ENCODE results near the gene SLC26A6. TPM values are rescaled to one million over a fixed set of nuclear protein-coding genes. Genes with fewer than 3 reads are reported as not detected.
A peak's percentile ranks its signal among the peaks of the same experiment; 100 is the strongest.

Gene SLC26A6
- total and polyA plus RNA-seq, 7 donors, result 4.5 to 13.0 (median 6.2) TPM

- intact Hi-C loops (cut with DNase I), result loop anchor here in 1 of 2 donors (2.0 kb wide), 1 partner anchor 26 kb away; no protein-coding TSS in a partner anchor
- 85 to 90% (median 86%) methylated on average over 20 to 21 of the region's 21 CpGs for WGBS, 3 donors
- TF ChIP-seq CTCF (IDR thresholded peaks at IDR 0.05), result no peak
- Histone ChIP-seq H3K9me3 (no peaks in the 10 kb centered on the region), H3K4me1 (peaks cover 33% of the 10 kb centered on the region), H3K36me3 (ENCODE audit: insufficient read depth in 1 of 2, low read depth in 1 of 2) (peaks cover 0 to 5% of the 10 kb centered on the region in 2 donors), H3K4me3 (no peak overlapping the region), H3K27ac (no peak overlapping the region), H3K27me3 (ENCODE audit: insufficient read depth in 3 of 3, low read length in 2 of 3) (no peaks in the 10 kb centered on the region)
- ATAC-seq (peak in 1 of 4 donors; percentile 31), DNase-seq (no peak)
Observed at GRCh38 chr3:48592519-48593087, 42.7 kb downstream of the SLC26A6 start.

GRCh38 chr3:48591886-48592518, 43.3 kb downstream of the SLC26A6 start:
- Histone ChIP-seq H3K9me3 (no peaks in the 10 kb centered on the region), H3K27me3 (ENCODE audit: insufficient read depth in 3 of 3, low read length in 2 of 3) (no peaks in the 10 kb centered on the region), H3K4me3 (no peak overlapping the region), H3K36me3 (ENCODE audit: insufficient read depth in 1 of 2, low read depth in 1 of 2) (peaks cover 0 to 11% of the 10 kb centered on the region in 2 donors), H3K4me1 (peaks cover 27% of the 10 kb centered on the region), H3K27ac (no peak overlapping the region)
- TF ChIP-seq CTCF (IDR thresholded peaks at IDR 0.05), result no peak
- WGBS, 3 donors, result 92 to 93% (median 92%) methylated on average over 22 of the region's 22 CpGs
- intact Hi-C loops (cut with DNase I), result loop anchor here in 1 of 2 donors (2.0 kb wide), 1 partner anchor 25 kb away; no protein-coding TSS in a partner anchor
- ATAC-seq, result no peak
- DNase-seq, result no peak

- no peaks in the 10 kb centered on the region for H3K9me3 ChIP-seq
- H3K4me3 ChIP-seq, result no peak overlapping the region
- intact Hi-C loops (cut with DNase I), result no loop called here
- H3K4me1 ChIP-seq, result peaks cover 23% of the 10 kb centered on the region
- 92 to 93% (median 92%) methylated on average over 13 to 14 of the region's 14 CpGs for WGBS, 3 donors
- H3K27ac ChIP-seq, result no peak overlapping the region
- H3K36me3 ChIP-seq (ENCODE audit: insufficient read depth in 1 of 2, low read depth in 1 of 2), result peaks cover 0 to 14% of the 10 kb centered on the region in 2 donors
- no peak for TF ChIP-seq CTCF (IDR thresholded peaks at IDR 0.05)
- no peaks in the 10 kb centered on the region for H3K27me3 ChIP-seq (ENCODE audit: insufficient read depth in 3 of 3, low read length in 2 of 3)
- ATAC-seq, result no peak
- no peak for DNase-seq
Observed at GRCh38 chr3:48591436-48591835, 43.8 kb downstream of the SLC26A6 start.

- intact Hi-C loops (cut with DNase I), result no loop called here
- ATAC-seq, result no peak
Observed at GRCh38 chr3:48588230-48588629, 47.0 kb downstream of the SLC26A6 start.

More at GRCh38 chr3:48588230-48588629, 47.0 kb downstream of the SLC26A6 start:
- peaks cover 0 to 37% of the 10 kb centered on the region in 2 donors for H3K36me3 ChIP-seq (ENCODE audit: insufficient read depth in 1 of 2, low read depth in 1 of 2)
- no peak for DNase-seq
- H3K4me1 ChIP-seq, result no peaks in the 10 kb centered on the region
- no peaks in the 10 kb centered on the region for H3K27me3 ChIP-seq (ENCODE audit: insufficient read depth in 3 of 3, low read length in 2 of 3)
- no peak overlapping the region for H3K27ac ChIP-seq
- TF ChIP-seq CTCF (IDR thresholded peaks at IDR 0.05), result no peak
- H3K4me3 ChIP-seq, result no peak overlapping the region
- 79 to 85% (median 80%) methylated on average over 8 to 15 of the region's 15 CpGs for WGBS, 3 donors
- H3K9me3 ChIP-seq, result no peaks in the 10 kb centered on the region
